Measurements from ENCODE around the gene PDE3A. TPM values are rescaled to one million over a fixed set of nuclear protein-coding genes. Genes with fewer than 3 reads are reported as not detected.

Gene PDE3A
- total RNA-seq, 1 donor = 16.2 TPM

GRCh38 chr12:20492251-20492760, 124.0 kb downstream of the PDE3A start:
- no peak overlapping the region for H3K4me3 ChIP-seq (ENCODE audit: low read depth, low read length)
- peak; percentile 43 for DNase-seq (ENCODE audit: low read depth)
- TF ChIP-seq CTCF (IDR thresholded peaks at IDR 0.05; ENCODE audit: insufficient read depth, low read length) = no peak

- no peak overlapping the region for H3K4me3 ChIP-seq (ENCODE audit: low read depth, low read length)
- peak; percentile 35 for DNase-seq (ENCODE audit: low read depth)
- TF ChIP-seq CTCF (IDR thresholded peaks at IDR 0.05; ENCODE audit: insufficient read depth, low read length) = no peak
Measured at GRCh38 chr12:20493934-20494333, 125.6 kb downstream of the PDE3A start.

- DNase-seq (ENCODE audit: low read depth) = peak; percentile 33
- no peak for TF ChIP-seq CTCF (IDR thresholded peaks at IDR 0.05; ENCODE audit: insufficient read depth, low read length)
- no peak overlapping the region for H3K4me3 ChIP-seq (ENCODE audit: low read depth, low read length)
Measured at GRCh38 chr12:20494851-20495250, 126.5 kb downstream of the PDE3A start.

- H3K4me3 ChIP-seq (ENCODE audit: low read depth, low read length) = no peak overlapping the region
- DNase-seq (ENCODE audit: low read depth) = no peak
- no peak for TF ChIP-seq CTCF (IDR thresholded peaks at IDR 0.05; ENCODE audit: insufficient read depth, low read length)
Measured at GRCh38 chr12:20495997-20496396, 127.7 kb downstream of the PDE3A start.

GRCh38 chr12:20497707-20498106, 129.4 kb downstream of the PDE3A start:
- H3K4me3 ChIP-seq (ENCODE audit: low read depth, low read length) = no peak overlapping the region
- no peak for DNase-seq (ENCODE audit: low read depth)
- no peak for TF ChIP-seq CTCF (IDR thresholded peaks at IDR 0.05; ENCODE audit: insufficient read depth, low read length)

GRCh38 chr12:20501958-20502357, 133.6 kb downstream of the PDE3A start:
- no peak overlapping the region for H3K4me3 ChIP-seq (ENCODE audit: low read depth, low read length)
- no peak for DNase-seq (ENCODE audit: low read depth)
- no peak for TF ChIP-seq CTCF (IDR thresholded peaks at IDR 0.05; ENCODE audit: insufficient read depth, low read length)

GRCh38 chr12:20503858-20504257, 135.5 kb downstream of the PDE3A start:
- no peak for DNase-seq (ENCODE audit: low read depth)
- no peak overlapping the region for H3K4me3 ChIP-seq (ENCODE audit: low read depth, low read length)
- TF ChIP-seq CTCF (IDR thresholded peaks at IDR 0.05; ENCODE audit: insufficient read depth, low read length) = no peak

Data from fibroblast of the aortic adventitia (primary cell).